Hematopoietic multipotent progenitor cell treated with erythropoietin and hydrocortisone succinate and interleukin-3 and kit ligand, for 17 days (in vitro differentiated cells): Measurements from ENCODE around the gene FYN.

Experiments used
- DNase-seq: peaks from one replicate; pipeline ENCODE4 v3.0.0-alpha.2; 2015; ENCODE audit warnings: low spot score

The FYN gene

GRCh38 chr6:111769365-111770152, 103.7 kb downstream of the FYN start:
- no peak for DNase-seq

DNA sequence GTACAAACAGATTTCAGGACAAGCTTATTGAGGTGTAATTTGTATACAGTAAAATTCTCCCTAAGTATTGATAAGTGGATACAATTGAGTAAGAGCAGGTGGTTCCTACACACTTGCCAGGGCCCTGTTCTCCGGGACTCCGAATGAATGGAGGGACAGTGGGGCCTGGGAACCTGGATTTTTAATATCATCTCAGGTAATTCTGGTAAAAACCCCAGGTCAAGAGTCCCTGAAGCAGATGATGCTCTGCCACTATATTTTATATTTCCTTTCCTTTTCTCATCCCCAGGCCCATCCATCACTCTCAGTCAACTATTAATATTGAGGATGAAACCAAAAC, 104.9 kb downstream of the FYN start:
- DNase-seq, result no peak

DNA sequence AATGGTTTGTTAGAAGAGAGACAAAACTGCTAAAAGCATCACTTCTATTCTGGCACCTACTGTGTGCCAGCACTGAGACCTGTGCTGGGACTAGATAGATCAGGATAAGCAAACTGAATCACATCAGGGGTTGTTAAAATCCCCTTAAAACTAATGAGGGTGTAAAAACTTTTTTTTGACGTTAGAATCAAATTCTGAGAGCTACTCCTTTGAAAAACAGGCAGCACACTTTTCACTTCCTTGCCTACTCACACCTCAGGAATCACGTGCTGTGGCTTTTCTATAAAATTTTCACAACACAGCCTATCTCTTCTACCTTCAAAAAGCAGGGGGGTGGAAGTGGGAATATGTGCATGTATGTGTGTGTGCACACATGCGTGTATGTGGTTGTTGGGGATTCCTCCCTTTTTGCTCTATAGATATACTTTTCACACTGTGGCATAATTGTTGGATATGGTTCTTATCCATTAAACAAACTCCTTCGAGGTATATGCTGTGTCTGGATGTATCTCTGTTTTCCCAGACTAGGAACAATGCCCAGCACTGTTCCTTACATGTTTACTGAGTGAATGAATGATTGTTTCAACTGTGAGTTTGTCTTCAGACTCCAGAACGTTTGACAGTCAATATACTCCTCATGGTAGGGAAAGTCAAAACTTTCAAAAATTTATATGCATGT, 105.4 kb downstream of the FYN start:
- DNase-seq, result no peak

DNA sequence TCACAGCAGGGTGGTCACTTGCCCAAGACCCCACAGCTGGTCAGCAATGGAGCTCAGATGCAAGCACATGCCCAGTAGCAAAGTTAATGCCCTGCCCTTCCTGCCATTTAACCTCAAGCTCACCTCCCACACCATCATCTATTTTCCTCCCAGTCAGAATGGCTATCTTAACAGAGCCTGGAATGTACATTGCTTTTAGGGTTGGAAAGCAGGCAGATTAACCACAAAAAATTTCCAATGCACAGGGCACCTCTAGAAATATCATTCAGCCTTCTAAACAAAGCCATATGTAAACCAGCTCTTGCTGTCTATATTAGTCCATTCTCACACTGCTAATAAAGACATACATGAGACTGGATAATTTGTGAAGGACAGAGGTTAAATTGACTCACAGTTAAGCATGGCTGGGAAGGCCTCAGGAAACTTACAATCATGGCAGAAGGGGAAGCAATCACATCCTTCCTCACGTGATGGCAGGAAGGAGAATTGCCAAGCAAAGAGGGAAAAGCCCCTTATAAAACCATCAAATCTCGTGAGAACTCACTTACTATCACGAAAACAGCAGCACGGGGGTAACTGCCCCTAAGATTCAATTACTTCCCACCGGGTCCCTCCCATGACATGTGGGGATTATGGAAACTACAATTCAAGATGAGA, 106.9 kb downstream of the FYN start:
- no peak for DNase-seq

DNA sequence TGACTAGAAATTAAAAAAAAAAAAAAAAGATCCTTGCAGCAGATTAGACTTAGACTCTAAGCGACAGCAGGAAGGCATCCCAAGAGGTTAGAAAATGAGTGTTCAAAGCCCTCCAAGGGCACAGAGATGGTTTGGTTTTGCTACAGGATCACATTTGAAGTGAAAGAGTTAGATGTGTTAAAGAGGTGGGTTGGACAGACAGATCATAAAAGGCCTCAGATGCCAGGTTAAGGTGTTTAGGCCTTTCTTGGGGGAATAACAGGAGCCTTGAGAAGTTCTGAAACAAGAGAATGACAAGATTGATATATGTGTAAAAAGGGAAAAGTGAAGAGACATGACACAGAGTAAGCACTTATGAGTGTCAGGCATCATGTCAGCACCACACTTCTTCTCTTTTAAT, 107.5 kb downstream of the FYN start:
- no peak for DNase-seq

- DNase-seq, result no peak
These were observed 108.7 kb downstream of the FYN start for GRCh38 chr6:111764238-111765175.

GRCh38 chr6:111763381-111763780, 109.9 kb downstream of the FYN start:
- DNase-seq, result no peak

DNA sequence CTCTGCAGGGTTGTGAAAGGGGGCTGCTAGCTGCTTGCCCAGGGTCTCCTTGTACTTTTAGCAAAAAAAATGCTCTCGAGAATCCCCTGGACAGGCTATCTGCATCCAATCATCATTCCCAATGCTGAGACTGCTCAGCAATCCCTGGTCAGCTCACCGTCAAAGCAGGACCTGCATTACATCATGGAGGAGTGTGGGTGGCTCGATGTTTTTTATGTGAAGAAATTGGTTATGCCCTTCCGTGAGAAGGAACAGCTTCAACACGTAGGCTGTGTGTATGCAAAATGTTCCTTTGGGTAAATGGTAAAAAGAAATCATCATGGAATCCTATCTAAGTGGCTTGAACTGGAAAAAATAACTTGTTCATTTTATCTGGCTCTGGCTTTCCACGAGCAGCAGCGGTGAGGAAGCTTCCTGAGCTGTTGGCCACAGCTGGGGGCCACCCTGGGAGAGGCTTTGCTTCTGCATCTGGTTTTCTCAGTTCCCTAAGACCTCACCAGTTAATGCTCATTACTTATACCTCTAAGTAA, 111.4 kb downstream of the FYN start:
- no peak for DNase-seq

DNA sequence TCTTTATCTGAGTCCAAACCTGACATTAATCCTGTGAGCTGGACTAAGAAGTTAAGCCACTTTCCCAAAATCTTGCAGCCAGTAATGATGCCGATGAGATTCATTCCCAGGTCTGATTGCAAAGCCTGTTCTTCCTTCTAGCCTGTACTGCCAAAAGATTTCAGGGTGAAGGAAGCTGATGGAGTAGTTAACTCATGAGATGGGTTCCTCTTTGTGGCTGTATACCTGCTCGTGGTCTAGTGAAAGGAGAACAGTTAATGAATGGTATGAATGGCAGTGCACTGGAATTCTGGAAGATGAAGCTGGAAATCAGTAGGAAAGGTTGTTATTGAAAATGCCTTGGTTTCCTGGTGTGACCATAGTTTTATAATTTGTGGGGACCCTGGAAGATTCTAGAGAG, 112.0 kb downstream of the FYN start:
- DNase-seq, result no peak

GRCh38 chr6:111759836-111760785, 113.1 kb downstream of the FYN start:
- no peak for DNase-seq

- no peak for DNase-seq
These were observed 113.9 kb downstream of the FYN start for GRCh38 chr6:111759331-111759835.

GRCh38 chr6:111758608-111759329, 114.5 kb downstream of the FYN start:
- no peak for DNase-seq

DNA sequence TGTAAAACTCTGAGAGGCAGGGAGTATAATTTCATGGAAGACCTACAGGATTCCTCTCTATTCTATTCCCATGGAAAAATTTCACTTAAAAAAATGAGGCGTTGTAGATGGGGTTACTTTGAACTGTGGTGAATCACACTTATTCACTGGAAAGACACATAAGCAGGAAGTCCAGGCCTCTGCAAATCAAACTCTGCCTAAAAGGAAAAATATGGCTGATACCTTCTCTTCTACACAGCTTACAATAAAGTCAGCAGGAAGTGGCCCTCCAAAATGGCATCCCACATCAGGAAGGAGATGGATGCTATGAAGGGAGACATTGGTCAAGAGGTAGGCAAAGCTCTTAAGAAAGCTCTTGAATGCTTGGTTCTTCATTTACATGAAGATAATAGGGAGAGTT, 115.9 kb downstream of the FYN start:
- DNase-seq, result no peak

DNA sequence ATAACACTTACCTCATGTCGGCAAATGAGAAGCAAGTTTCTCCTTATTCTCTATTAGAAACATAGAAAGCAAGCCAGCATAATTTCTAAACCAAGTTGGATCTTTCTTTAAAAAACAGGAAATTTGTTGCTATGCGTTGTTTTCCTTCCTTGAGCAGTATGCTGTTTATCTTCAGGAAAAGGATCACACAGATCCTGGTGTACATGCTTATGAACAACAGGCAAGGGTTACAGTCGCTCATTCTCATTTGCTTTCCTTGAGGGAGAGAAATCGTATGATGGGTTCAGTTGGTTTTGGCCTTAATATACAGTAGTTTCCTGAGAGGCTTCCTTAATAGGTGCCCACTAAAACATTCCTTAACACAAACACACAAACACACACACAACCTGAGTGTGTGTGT, 118.8 kb downstream of the FYN start:
- DNase-seq, result no peak

- DNase-seq, result no peak
These were observed 119.7 kb downstream of the FYN start for GRCh38 chr6:111753573-111753972.

DNA sequence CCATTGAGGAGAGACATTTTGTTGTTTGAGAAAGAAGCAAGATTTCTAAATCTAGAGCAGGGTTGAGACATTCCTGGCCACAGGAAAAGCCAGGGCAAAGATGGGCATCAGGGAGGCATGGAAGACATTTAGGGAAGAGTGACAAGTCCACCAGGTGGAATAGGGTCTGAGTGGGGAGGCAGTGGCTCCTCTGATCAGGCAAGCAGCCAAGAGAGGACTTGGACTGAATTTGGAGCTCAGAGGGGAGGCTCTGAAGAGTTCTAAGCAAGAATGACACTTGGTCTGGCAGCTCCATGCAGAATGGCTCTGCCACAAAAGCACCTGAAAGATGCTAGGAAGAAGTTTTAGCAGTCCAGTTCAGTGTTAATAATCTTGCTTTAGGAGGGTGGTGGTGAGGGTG, 120.8 kb downstream of the FYN start:
- no peak for DNase-seq

DNA sequence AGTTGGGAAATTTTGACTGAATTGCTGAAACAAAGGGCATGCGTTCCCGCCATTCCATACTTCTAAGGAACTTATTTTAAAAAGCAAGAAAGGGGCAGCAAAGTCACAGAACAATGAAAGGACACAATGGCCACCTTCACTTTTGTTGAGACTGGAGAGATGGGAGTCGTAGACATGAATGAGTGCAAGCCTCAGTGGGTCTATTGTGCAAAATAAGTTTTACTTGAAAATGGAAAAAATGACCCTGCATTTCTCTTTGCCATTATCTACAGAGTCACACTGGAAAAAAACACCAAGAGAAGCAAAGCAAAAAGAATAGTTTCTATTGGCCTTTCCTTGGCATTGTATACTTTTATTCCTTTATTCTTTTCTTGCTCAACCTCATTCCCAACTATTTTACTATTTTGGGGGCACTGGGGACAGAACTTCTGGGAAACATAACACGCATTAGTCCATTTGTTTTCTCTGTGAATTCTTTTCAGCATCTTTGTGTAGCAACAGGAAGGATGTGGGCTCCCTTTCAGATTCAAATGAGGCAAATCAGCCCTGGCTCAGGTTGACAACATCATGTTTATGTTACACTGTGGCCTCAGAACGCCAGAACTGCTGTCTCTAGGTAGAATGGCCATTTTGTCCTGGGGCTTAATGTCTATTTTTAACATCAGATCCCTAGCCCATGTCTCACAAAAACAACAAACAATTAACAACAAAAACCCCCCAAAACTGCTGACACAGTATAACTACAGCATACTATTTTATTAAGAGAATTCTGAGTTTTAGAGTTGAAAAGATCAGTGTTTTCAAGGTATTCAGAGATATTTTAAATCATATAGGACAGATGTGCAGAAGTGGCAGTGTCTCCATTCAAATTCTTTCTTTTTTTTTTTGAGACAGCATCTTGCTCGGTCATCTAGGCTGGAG, 122.2 kb downstream of the FYN start:
- no peak for DNase-seq

DNA sequence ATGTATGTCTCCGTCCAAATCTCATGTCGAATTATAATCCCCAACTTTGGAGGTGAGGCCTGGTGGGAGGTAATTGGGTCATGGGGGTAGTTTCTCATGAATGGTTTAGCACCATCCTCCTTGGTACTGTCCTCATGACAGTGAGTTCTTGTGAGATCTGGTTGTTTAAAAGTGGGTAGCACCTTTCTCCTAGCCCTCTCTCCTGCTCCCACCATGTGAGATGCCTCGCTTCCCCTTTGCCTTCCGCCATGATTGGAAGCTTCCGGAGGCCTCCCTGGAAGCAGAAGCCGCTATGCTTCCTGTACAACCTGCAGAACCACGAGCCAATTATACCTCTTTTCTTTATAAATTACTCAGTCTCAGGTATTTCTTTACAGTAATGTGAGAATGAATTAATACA, 123.1 kb downstream of the FYN start:
- no peak for DNase-seq

GRCh38 chr6:111748231-111748647, 125.0 kb downstream of the FYN start:
- no peak for DNase-seq
